H1 (cell line): Measurements from ENCODE around the gene CDC42BPB. TPM values are rescaled to one million over a fixed set of nuclear protein-coding genes. Genes with fewer than 3 reads are reported as not detected.

Experiments used
- EZH2 ChIP-seq: fragments of 200-600 bp; sonication (generic); IDR thresholded peaks from 2 replicates; pipeline ENCODE4 v1.7.1; 2012; ENCODE audit warnings: low read depth, mild to moderate bottlenecking, moderate library complexity, low read length, inconsistent platforms; ENCODE audit not compliant: severe bottlenecking
- HDAC2 ChIP-seq, 2 experiments: fragments of 300-600 bp in 1 of 2; sonication (generic) in 1 of 2; IDR thresholded peaks; 2 replicates each; pipeline ENCODE4 v1.6.1; 2011 to 2012; ENCODE audit warnings: low read depth in 2 of 2, low read length in 2 of 2, mild to moderate bottlenecking in 2 of 2, moderate library complexity in 2 of 2, borderline replicate concordance in 1 of 2, inconsistent platforms in 1 of 2
- JUN ChIP-seq: IDR thresholded peaks from 2 replicates; pipeline ENCODE4 v1.6.1; 2011; ENCODE audit warnings: low read depth, mild to moderate bottlenecking, improper control_type of control experiment, low read length
- NRF1 ChIP-seq: IDR thresholded peaks from 2 replicates; pipeline ENCODE4 v1.6.1; 2011; ENCODE audit warnings: mild to moderate bottlenecking, low read depth, low read length, improper control_type of control experiment
- RAD21 ChIP-seq, 2 experiments: IDR thresholded peaks in 1 of 2; conservative IDR thresholded peaks in 1 of 2; 2 replicates each; pipeline ENCODE4 v1.6.1; 2011; ENCODE audit warnings: low read depth in 2 of 2, low read length in 2 of 2, improper control_type of control experiment in 1 of 2, inconsistent platforms in 1 of 2, mild to moderate bottlenecking in 1 of 2, moderate library complexity in 1 of 2
- polyA plus RNA-seq, 7 experiments: library from polyadenylated mRNA; depleted of rRNA in 3 of 7; stranded (reverse) in 5 of 7; unstranded in 2 of 7; fragments of >200 nt in 5 of 7; fragments of 200-250 nt in 2 of 7; gene quantifications; 1 replicate in 5 of 7; 2 replicates in 1 of 7; 4 replicates in 1 of 7; pipeline versions ENCODE4 v1.2.1 to v1.2.3, GENCODE V29; 2011 to 2013; ENCODE audit warnings: missing spikeins in 2 of 7, mixed read lengths in 2 of 7
- total RNA-seq: library from RNA; stranded (reverse); fragmentation: NEBNext Ultra II Directional; extraction: Animal tissue kit (Norgen Biotek cat#: 25700); gene quantifications from 2 replicates; pipeline ENCODE4 v1.2.1, GENCODE V29; 2021
- TF ChIP-seq, protein P1 (sequence below): fragments of 300-600 bp; sonication (generic); IDR thresholded peaks from 2 replicates; pipeline ENCODE4 v1.7.1; 2012; ENCODE audit warnings: low read length, moderate library complexity, mild to moderate bottlenecking, inconsistent platforms; ENCODE audit not compliant: insufficient replicate concordance

CDC42BPB gene
- total and polyA plus RNA-seq, 2 of the 8 experiments (the other 6 are each of a cell fraction or from before 2014, with no cell fraction given), result 51.2 to 88.2 TPM

GRCh38 chr14:103085106-103086091 is 28.1 kb upstream of the CDC42BPB start (continued):
- TF ChIP-seq, protein P1, sequence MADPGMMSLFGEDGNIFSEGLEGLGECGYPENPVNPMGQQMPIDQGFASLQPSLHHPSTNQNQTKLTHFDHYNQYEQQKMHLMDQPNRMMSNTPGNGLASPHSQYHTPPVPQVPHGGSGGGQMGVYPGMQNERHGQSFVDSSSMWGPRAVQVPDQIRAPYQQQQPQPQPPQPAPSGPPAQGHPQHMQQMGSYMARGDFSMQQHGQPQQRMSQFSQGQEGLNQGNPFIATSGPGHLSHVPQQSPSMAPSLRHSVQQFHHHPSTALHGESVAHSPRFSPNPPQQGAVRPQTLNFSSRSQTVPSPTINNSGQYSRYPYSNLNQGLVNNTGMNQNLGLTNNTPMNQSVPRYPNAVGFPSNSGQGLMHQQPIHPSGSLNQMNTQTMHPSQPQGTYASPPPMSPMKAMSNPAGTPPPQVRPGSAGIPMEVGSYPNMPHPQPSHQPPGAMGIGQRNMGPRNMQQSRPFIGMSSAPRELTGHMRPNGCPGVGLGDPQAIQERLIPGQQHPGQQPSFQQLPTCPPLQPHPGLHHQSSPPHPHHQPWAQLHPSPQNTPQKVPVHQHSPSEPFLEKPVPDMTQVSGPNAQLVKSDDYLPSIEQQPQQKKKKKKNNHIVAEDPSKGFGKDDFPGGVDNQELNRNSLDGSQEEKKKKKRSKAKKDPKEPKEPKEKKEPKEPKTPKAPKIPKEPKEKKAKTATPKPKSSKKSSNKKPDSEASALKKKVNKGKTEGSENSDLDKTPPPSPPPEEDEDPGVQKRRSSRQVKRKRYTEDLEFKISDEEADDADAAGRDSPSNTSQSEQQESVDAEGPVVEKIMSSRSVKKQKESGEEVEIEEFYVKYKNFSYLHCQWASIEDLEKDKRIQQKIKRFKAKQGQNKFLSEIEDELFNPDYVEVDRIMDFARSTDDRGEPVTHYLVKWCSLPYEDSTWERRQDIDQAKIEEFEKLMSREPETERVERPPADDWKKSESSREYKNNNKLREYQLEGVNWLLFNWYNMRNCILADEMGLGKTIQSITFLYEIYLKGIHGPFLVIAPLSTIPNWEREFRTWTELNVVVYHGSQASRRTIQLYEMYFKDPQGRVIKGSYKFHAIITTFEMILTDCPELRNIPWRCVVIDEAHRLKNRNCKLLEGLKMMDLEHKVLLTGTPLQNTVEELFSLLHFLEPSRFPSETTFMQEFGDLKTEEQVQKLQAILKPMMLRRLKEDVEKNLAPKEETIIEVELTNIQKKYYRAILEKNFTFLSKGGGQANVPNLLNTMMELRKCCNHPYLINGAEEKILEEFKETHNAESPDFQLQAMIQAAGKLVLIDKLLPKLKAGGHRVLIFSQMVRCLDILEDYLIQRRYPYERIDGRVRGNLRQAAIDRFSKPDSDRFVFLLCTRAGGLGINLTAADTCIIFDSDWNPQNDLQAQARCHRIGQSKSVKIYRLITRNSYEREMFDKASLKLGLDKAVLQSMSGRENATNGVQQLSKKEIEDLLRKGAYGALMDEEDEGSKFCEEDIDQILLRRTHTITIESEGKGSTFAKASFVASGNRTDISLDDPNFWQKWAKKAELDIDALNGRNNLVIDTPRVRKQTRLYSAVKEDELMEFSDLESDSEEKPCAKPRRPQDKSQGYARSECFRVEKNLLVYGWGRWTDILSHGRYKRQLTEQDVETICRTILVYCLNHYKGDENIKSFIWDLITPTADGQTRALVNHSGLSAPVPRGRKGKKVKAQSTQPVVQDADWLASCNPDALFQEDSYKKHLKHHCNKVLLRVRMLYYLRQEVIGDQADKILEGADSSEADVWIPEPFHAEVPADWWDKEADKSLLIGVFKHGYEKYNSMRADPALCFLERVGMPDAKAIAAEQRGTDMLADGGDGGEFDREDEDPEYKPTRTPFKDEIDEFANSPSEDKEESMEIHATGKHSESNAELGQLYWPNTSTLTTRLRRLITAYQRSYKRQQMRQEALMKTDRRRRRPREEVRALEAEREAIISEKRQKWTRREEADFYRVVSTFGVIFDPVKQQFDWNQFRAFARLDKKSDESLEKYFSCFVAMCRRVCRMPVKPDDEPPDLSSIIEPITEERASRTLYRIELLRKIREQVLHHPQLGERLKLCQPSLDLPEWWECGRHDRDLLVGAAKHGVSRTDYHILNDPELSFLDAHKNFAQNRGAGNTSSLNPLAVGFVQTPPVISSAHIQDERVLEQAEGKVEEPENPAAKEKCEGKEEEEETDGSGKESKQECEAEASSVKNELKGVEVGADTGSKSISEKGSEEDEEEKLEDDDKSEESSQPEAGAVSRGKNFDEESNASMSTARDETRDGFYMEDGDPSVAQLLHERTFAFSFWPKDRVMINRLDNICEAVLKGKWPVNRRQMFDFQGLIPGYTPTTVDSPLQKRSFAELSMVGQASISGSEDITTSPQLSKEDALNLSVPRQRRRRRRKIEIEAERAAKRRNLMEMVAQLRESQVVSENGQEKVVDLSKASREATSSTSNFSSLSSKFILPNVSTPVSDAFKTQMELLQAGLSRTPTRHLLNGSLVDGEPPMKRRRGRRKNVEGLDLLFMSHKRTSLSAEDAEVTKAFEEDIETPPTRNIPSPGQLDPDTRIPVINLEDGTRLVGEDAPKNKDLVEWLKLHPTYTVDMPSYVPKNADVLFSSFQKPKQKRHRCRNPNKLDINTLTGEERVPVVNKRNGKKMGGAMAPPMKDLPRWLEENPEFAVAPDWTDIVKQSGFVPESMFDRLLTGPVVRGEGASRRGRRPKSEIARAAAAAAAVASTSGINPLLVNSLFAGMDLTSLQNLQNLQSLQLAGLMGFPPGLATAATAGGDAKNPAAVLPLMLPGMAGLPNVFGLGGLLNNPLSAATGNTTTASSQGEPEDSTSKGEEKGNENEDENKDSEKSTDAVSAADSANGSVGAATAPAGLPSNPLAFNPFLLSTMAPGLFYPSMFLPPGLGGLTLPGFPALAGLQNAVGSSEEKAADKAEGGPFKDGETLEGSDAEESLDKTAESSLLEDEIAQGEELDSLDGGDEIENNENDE, result no peak
- TF ChIP-seq HDAC2 (IDR thresholded peaks at IDR 0.05; ENCODE audit: borderline replicate concordance in 1 of 2, low read depth in 2 of 2, low read length in 2 of 2) (no peak), JUN (no peak), NRF1 (no peak), RAD21 (IDR thresholded peaks at IDR 0.05 in 1 of 2, conservative IDR thresholded peaks at IDR 0.05 in 1 of 2; ENCODE audit: low read depth in 2 of 2, low read length in 2 of 2) (peak; percentile 40 to 62; a peak in 3 of 4 replicates), EZH2 (no peak)
